WERI-Rb-1 (cell line): ENCODE measurements around the gene LRRC8B.

Source experiments
- DNase-seq: peaks from one replicate; pipeline ENCODE4 v3.0.0-alpha.2; 2020
- H3K27ac ChIP-seq: fragments of 250-450 bp; sonication (Bioruptor Pico); 2 replicates; pipeline ENCODE4 v1.5.1; 2020; ENCODE audit warnings: mild to moderate bottlenecking, moderate library complexity
- H3K27me3 ChIP-seq: fragments of 250-450 bp; sonication (Bioruptor Pico); 2 replicates; pipeline ENCODE4 v1.5.1; 2021; ENCODE audit warnings: mild to moderate bottlenecking, low read depth, moderate library complexity; ENCODE audit not compliant: insufficient read depth, severe bottlenecking
- H3K36me3 ChIP-seq: fragments of 250-450 bp; sonication (Bioruptor Pico); 2 replicates; pipeline ENCODE4 v1.5.1; 2020; ENCODE audit warnings: mild to moderate bottlenecking, moderate library complexity
- H3K4me3 ChIP-seq: 2 replicates; pipeline ENCODE4 v1.5.1; 2011; ENCODE audit warnings: low read depth, mild to moderate bottlenecking, control low read depth, low read length
- H3K9me3 ChIP-seq: fragments of 250-450 bp; sonication (Bioruptor Pico); 2 replicates; pipeline ENCODE4 v1.5.1; 2021; ENCODE audit warnings: mild to moderate bottlenecking, moderate library complexity; ENCODE audit not compliant: severe bottlenecking
- CTCF ChIP-seq: IDR thresholded peaks from 2 replicates; pipeline ENCODE4 v1.5.1; 2011; ENCODE audit warnings: low read depth, mild to moderate bottlenecking, control low read depth, inconsistent platforms, low read length

Gene LRRC8B

GRCh38 chr1:89555550-89555949 is 30.9 kb downstream of the LRRC8B start:
- Histone ChIP-seq H3K4me3 (no peak overlapping the region), H3K27me3 (no peaks in the 10 kb centered on the region), H3K9me3 (no peaks in the 10 kb centered on the region), H3K36me3 (peaks cover 7% of the 10 kb centered on the region; the same call in 1 of the 2 replicates), H3K27ac (no peak overlapping the region)
- DNase-seq, result no peak
- no peak for TF ChIP-seq CTCF

GRCh38 chr1:89556726-89557444 is 32.3 kb downstream of the LRRC8B start:
- Histone ChIP-seq H3K27ac (no peak overlapping the region), H3K9me3 (no peaks in the 10 kb centered on the region), H3K4me3 (no peak overlapping the region), H3K27me3 (no peaks in the 10 kb centered on the region), H3K36me3 (peaks cover 7% of the 10 kb centered on the region; the same call in 1 of the 2 replicates)
- no peak for DNase-seq
- TF ChIP-seq CTCF, result no peak

GRCh38 chr1:89557445-89557825 is 32.8 kb downstream of the LRRC8B start:
- Histone ChIP-seq H3K9me3 (no peaks in the 10 kb centered on the region), H3K36me3 (peaks cover 7% of the 10 kb centered on the region; the same call in 1 of the 2 replicates), H3K4me3 (no peak overlapping the region), H3K27me3 (no peaks in the 10 kb centered on the region), H3K27ac (no peak overlapping the region)
- TF ChIP-seq CTCF, result no peak
- no peak for DNase-seq

- H3K36me3 ChIP-seq, result peaks cover 7% of the 10 kb centered on the region; the same call in 1 of the 2 replicates
- H3K27me3 ChIP-seq, result no peaks in the 10 kb centered on the region
- no peak overlapping the region for H3K4me3 ChIP-seq
- no peak for DNase-seq
- no peaks in the 10 kb centered on the region for H3K9me3 ChIP-seq
- no peak for TF ChIP-seq CTCF
- H3K27ac ChIP-seq, result no peak overlapping the region
Measured at GRCh38 chr1:89557956-89558355, 33.3 kb downstream of the LRRC8B start.

GRCh38 chr1:89563957-89564604 is 39.5 kb downstream of the LRRC8B start:
- TF ChIP-seq CTCF, result no peak
- Histone ChIP-seq H3K27ac (no peak overlapping the region; the same call in 1 of the 2 replicates), H3K9me3 (no peaks in the 10 kb centered on the region), H3K4me3 (no peak overlapping the region), H3K36me3 (peaks cover 4% of the 10 kb centered on the region; the same call in 1 of the 2 replicates), H3K27me3 (no peaks in the 10 kb centered on the region)
- no peak for DNase-seq
